DOHH2 (cell line): ENCODE results near the gene PIK3R3.

ENCODE experiments used
- H3F3A ChIP-seq: fragments of 200-600 bp; sonication (generic), shearing (Covaris generic); 2 replicates; pipeline ENCODE4 v1.6.0; 2016; ENCODE audit warnings: antibody characterized with exemption, mild to moderate bottlenecking; ENCODE audit not compliant: control insufficient read depth, insufficient read depth
- H3K27ac ChIP-seq: fragments of 200-600 bp; sonication (generic); 2 replicates; pipeline ENCODE4 v1.5.1; 2014; ENCODE audit warnings: low read depth, mild to moderate bottlenecking, low read length, moderate library complexity
- H3K27me3 ChIP-seq: fragments of 200-600 bp; sonication (generic); 2 replicates; pipeline ENCODE4 v1.6.1; 2014; ENCODE audit warnings: mild to moderate bottlenecking, low read length, mixed read lengths; ENCODE audit not compliant: control insufficient read depth
- H3K36me3 ChIP-seq: fragments of 200-600 bp; sonication (generic); 2 replicates; pipeline ENCODE4 v1.6.1; 2014; ENCODE audit warnings: mild to moderate bottlenecking, low read length, moderate library complexity, mixed read lengths; ENCODE audit not compliant: control insufficient read depth
- H3K4me1 ChIP-seq: fragments of 200-600 bp; sonication (generic); 2 replicates; pipeline ENCODE4 v1.6.1; 2014; ENCODE audit warnings: mild to moderate bottlenecking, low read length, mixed read lengths; ENCODE audit not compliant: control insufficient read depth
- H3K4me2 ChIP-seq: fragments of 200-600 bp; sonication (generic); 2 replicates; pipeline ENCODE4 v1.6.0; 2014; ENCODE audit warnings: mild to moderate bottlenecking, low read length, moderate library complexity
- H3K4me3 ChIP-seq: fragments of 200-600 bp; sonication (generic); 2 replicates; pipeline ENCODE4 v1.5.1; 2014; ENCODE audit warnings: mild to moderate bottlenecking, low read length, mixed read lengths
- H3K79me2 ChIP-seq: fragments of 200-600 bp; sonication (generic); 2 replicates; pipeline ENCODE4 v1.6.1; 2014; ENCODE audit warnings: mild to moderate bottlenecking, low read length, mixed read lengths; ENCODE audit not compliant: control insufficient read depth
- H3K9me2 ChIP-seq: fragments of 200-600 bp; sonication (generic); replicated peaks from 2 replicates; pipeline ENCODE4 v1.6.1; 2014; ENCODE audit warnings: mild to moderate bottlenecking, low read length, mixed read lengths; ENCODE audit not compliant: control insufficient read depth
- H3K9me3 ChIP-seq: fragments of 200-600 bp; sonication (generic); 2 replicates; pipeline ENCODE4 v1.6.1; 2014; ENCODE audit warnings: antibody characterized with exemption, low read length, mixed read lengths; ENCODE audit not compliant: control insufficient read depth, insufficient read depth
- H4K20me1 ChIP-seq: fragments of 200-600 bp; sonication (generic); 2 replicates; pipeline ENCODE4 v1.6.0; 2014; ENCODE audit warnings: low read depth, mild to moderate bottlenecking, antibody characterized with exemption, low read length, moderate library complexity; ENCODE audit not compliant: control insufficient read depth, insufficient read depth
- EZH2phosphoT487 ChIP-seq: fragments of 200-600 bp; sonication (generic); IDR thresholded peaks from 2 replicates; pipeline ENCODE4 v1.6.1; 2017; ENCODE audit warnings: borderline replicate concordance, mild to moderate bottlenecking, antibody characterized with exemption, low read length, moderate library complexity, mixed read lengths
- TF ChIP-seq, protein P1 (sequence below): fragments of 200-600 bp; sonication (generic); IDR thresholded peaks from one replicate; pipeline ENCODE4 v1.5.1; 2014; ENCODE audit warnings: antibody characterized with exemption, mild to moderate bottlenecking, low read depth, low read length; ENCODE audit not compliant: poor library complexity, severe bottlenecking

PIK3R3 gene

DNA sequence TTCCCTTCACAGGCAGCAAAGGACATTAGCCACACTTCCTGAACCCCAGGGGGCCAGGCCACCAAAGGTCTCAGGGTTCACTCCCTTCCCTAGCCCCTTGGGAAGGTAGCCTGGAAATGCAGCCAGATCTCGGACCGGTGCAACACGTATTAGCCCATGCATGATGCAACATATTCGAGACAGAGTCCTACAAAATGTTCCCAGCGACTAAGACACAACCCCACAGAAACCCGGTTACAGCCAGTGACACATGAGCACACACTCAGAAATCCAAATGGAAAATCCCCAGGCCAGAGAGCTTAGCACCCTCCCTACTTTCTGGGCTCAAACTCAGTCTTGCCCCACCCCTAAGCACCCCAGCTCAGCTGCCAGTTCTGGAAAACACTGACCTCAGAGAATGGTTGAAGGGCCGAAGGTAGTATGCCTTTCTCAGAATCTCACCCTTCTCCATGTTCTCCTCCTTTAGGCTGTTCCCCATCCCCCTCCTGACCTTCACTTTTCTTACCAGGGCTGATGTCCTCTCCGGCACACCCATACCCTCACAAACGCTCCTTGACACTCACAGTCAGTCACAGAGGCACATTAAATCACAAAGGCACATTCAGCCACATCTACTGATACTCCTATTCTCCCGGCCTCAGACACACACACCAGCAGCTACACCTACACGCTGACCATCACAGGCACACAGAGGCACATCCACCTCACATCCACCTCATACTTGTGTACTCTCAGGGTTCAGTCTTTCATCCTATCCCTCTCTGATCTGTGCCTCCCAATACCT lies 42.2 kb upstream of the PIK3R3 start, which contains the start of gene TSPAN1:
TSPAN1 (plus strand) TSS at position 640 of the 784 bp plus-strand sequence. CDS start 6,021 bp downstream, outside the sequence.
- Histone ChIP-seq H3K27ac (no peak within 1 kb of the TSS), H3K4me2 (no peak within 1 kb of the TSS), H3F3A (no peaks in the 10 kb centered on the region), H3K27me3 (no peaks in the 10 kb centered on the region), H3K9me2 (no peaks in the 10 kb centered on the region), H3K4me1 (peaks cover 21% of the 10 kb centered on the region), H3K4me3 (no peak within 1 kb of the TSS), H3K79me2 (no peaks in the 10 kb centered on the region), H3K9me3 (no peaks in the 10 kb centered on the region), H3K36me3 (no peaks in the 10 kb centered on the region), H4K20me1 (no peaks in the 10 kb centered on the region)
- TF ChIP-seq EZH2phosphoT487, result no peak
- TF ChIP-seq, protein P1, sequence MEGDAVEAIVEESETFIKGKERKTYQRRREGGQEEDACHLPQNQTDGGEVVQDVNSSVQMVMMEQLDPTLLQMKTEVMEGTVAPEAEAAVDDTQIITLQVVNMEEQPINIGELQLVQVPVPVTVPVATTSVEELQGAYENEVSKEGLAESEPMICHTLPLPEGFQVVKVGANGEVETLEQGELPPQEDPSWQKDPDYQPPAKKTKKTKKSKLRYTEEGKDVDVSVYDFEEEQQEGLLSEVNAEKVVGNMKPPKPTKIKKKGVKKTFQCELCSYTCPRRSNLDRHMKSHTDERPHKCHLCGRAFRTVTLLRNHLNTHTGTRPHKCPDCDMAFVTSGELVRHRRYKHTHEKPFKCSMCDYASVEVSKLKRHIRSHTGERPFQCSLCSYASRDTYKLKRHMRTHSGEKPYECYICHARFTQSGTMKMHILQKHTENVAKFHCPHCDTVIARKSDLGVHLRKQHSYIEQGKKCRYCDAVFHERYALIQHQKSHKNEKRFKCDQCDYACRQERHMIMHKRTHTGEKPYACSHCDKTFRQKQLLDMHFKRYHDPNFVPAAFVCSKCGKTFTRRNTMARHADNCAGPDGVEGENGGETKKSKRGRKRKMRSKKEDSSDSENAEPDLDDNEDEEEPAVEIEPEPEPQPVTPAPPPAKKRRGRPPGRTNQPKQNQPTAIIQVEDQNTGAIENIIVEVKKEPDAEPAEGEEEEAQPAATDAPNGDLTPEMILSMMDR, result no peak

DNA sequence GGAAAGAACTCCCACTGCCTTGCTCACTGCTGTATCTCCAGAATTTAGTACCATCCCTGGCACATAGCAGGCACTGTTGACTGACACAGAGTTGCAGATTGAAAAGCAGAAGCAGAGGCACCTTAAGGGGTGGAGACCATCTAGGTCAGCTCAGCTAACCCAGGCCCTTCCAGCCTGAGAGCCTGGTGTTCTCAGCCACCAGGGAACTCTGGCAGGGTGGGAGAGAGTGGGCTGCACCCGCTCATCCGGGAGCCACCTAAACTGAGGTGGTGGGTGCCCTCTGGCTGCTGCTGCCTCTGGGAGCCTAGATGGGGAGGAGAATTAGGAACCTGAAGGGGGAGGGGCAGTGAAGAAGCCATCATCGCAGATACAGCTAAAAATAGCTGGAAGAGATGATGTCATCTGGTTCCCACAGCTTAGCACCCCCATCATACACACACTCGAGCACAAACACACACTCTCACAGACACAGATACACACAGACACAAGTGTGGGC lies 41.0 kb upstream of the PIK3R3 start:
- no peak overlapping the region for H3K4me3 ChIP-seq

DNA sequence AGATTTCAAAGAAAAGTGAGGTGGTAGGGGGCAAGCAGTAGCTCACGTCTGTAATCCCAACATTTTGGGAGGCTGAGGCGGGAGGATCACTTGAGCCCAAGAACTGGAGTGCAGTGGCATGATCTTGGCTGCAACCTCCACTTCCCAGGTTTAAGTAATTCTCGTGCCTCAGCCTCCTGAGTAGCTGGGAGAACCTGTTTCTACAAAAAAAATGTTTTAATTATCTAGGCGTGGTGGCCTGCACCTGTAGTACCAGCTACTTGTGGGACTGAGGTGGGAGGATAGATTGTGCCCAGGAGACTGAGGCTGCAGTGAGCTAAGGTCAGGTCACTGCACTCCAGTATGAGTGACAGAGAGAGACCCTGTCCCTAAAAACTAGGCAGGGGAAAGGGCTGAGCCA lies 39.9 kb upstream of the PIK3R3 start:
- no peaks in the 10 kb centered on the region for H3K79me2 ChIP-seq
- no peaks in the 10 kb centered on the region for H3K9me2 ChIP-seq
- no peaks in the 10 kb centered on the region for H3F3A ChIP-seq
- H3K4me3 ChIP-seq, result no peak overlapping the region
- H3K4me2 ChIP-seq, result no peak overlapping the region
- no peaks in the 10 kb centered on the region for H3K36me3 ChIP-seq
- peaks cover 19% of the 10 kb centered on the region for H3K4me1 ChIP-seq
- no peaks in the 10 kb centered on the region for H4K20me1 ChIP-seq
- H3K27ac ChIP-seq, result no peak overlapping the region
- H3K9me3 ChIP-seq, result no peaks in the 10 kb centered on the region
- peaks cover 3% of the 10 kb centered on the region; the same call in 1 of the 2 replicates for H3K27me3 ChIP-seq
- no peak for TF ChIP-seq EZH2phosphoT487
- TF ChIP-seq, protein P1, result no peak

More for the DNA sequence above, 41.0 kb upstream of the PIK3R3 start:
- H4K20me1 ChIP-seq, result no peaks in the 10 kb centered on the region
- no peaks in the 10 kb centered on the region for H3K36me3 ChIP-seq
- H3K79me2 ChIP-seq, result no peaks in the 10 kb centered on the region
- no peak overlapping the region for H3K27ac ChIP-seq
- H3F3A ChIP-seq, result no peaks in the 10 kb centered on the region
- H3K4me1 ChIP-seq, result peaks cover 15% of the 10 kb centered on the region
- no peaks in the 10 kb centered on the region for H3K9me3 ChIP-seq
- no peaks in the 10 kb centered on the region for H3K9me2 ChIP-seq
- TF ChIP-seq EZH2phosphoT487, result no peak
- TF ChIP-seq, protein P1, result no peak
- H3K4me2 ChIP-seq, result no peak overlapping the region
- no peaks in the 10 kb centered on the region for H3K27me3 ChIP-seq
